Measurements from ENCODE around the gene DNMT3A.
A peak's percentile ranks its signal among the peaks of the same experiment; 100 is the strongest.
"Not testable (repeated sequence)": the region's sequence is repeated elsewhere in the genome, so short reads cannot be mapped to it uniquely, and the experiment has no call there.

DNMT3A gene

GRCh38 chr2:25281941-25282340 lies 59.8 kb downstream of the DNMT3A start:
- no peak for DNase-seq (ENCODE audit: low spot score)

- DNase-seq (ENCODE audit: low spot score): no peak
Observed at GRCh38 chr2:25281522-25281921, 60.2 kb downstream of the DNMT3A start.

- no peak for DNase-seq (ENCODE audit: low spot score)
Observed at GRCh38 chr2:25280051-25280687, 61.6 kb downstream of the DNMT3A start.

- DNase-seq (ENCODE audit: low spot score): no peak
Observed at GRCh38 chr2:25279091-25279651, 62.6 kb downstream of the DNMT3A start.

GRCh38 chr2:25276569-25277465 lies 64.9 kb downstream of the DNMT3A start:
- no peak for DNase-seq (ENCODE audit: low spot score)

GRCh38 chr2:25275575-25275965 lies 66.2 kb downstream of the DNMT3A start:
- DNase-seq (ENCODE audit: low spot score): no peak

GRCh38 chr2:25274868-25275574 lies 66.7 kb downstream of the DNMT3A start:
- no peak for DNase-seq (ENCODE audit: low spot score)

GRCh38 chr2:25273985-25274535 lies 67.7 kb downstream of the DNMT3A start:
- no peak for DNase-seq (ENCODE audit: low spot score)

GRCh38 chr2:25272705-25273104 lies 69.0 kb downstream of the DNMT3A start:
- DNase-seq (ENCODE audit: low spot score): not testable (repeated sequence)

- DNase-seq (ENCODE audit: low spot score): no peak
Observed at GRCh38 chr2:25270061-25270460, 71.7 kb downstream of the DNMT3A start.

- no peak for DNase-seq (ENCODE audit: low spot score)
Observed at GRCh38 chr2:25269233-25269632, 72.5 kb downstream of the DNMT3A start.

GRCh38 chr2:25268139-25268538 lies 73.6 kb downstream of the DNMT3A start:
- DNase-seq (ENCODE audit: low spot score): no peak

GRCh38 chr2:25266399-25266798 lies 75.3 kb downstream of the DNMT3A start:
- no peak for DNase-seq (ENCODE audit: low spot score)

- no peak for DNase-seq (ENCODE audit: low spot score)
Observed at GRCh38 chr2:25265802-25266201, 75.9 kb downstream of the DNMT3A start.

- DNase-seq (ENCODE audit: low spot score): no peak
Observed at GRCh38 chr2:25265001-25265400, 76.7 kb downstream of the DNMT3A start.

GRCh38 chr2:25262288-25262687 lies 79.4 kb downstream of the DNMT3A start:
- DNase-seq (ENCODE audit: low spot score): no peak

- DNase-seq (ENCODE audit: low spot score): no peak
Observed at GRCh38 chr2:25259737-25260124, 82.0 kb downstream of the DNMT3A start.

GRCh38 chr2:25258847-25259736 lies 82.6 kb downstream of the DNMT3A start:
- no peak for DNase-seq (ENCODE audit: low spot score)

- no peak for DNase-seq (ENCODE audit: low spot score)
Observed at GRCh38 chr2:25257931-25258846, 83.5 kb downstream of the DNMT3A start.

GRCh38 chr2:25257032-25257552 lies 84.6 kb downstream of the DNMT3A start:
- DNase-seq (ENCODE audit: low spot score): peak; percentile 41

All from HuH-7.5 (cell line).